ENCODE results near the gene ZFP57.

Gene ZFP57

DNA sequence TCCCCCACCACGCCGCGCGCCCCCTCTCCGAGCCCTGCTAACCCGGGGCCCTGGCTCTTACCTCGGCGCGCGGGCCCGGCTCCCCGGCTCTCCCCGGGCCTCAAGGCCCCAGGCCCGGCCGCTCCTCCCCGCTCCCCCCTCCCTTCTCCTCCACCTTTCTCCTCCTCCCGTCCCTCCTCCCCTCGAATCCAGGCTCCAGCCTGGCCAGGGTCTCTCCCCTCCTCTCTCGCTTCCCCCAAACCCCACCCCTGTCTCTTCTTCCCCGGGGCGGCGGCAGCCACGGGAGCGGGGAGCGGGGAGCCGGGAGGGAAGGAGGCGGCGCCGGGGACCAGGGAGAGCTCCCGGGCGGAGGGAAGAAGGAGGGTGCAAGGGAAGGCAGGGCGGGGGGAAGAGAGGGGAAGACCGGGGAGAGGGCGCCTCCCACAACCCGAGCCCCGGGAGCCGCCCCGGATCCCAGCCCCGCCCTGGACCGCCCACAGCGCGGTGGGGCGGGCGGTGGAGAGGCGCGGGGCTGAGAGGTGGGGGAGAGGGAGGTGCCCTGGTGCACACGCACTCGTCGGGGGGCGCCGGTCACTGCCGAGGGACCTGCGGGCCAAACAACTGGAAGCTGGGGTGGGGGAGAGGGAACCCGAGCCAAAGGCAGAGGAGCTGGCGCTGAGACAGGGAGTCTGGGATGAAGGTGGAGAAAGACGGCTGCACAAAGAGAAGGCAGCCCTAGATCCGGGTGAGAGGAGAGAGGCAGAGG lies 48.0 kb downstream of the ZFP57 start, which contains the start of gene GABBR1:
Gene GABBR1 (minus strand): TSS at position 395 of the 745 bp plus-strand sequence. CDS start 798 bp downstream, outside the sequence.
- H3K27ac ChIP-seq = peak within 1 kb of the TSS; percentile 64; the same call in 1 of the 2 replicates
- H3K4me3 ChIP-seq = peak within 1 kb of the TSS; percentile 95
- H3K36me3 ChIP-seq (ENCODE audit: insufficient read depth, low read length) = no peaks in the 10 kb centered on the region
- H3K9ac ChIP-seq (ENCODE audit: insufficient read length) = peak within 1 kb of the TSS; percentile 76
- DNase-seq (ENCODE audit: low read depth, low spot score) = no peak
- TF ChIP-seq POLR2AphosphoS5 (IDR thresholded peaks at IDR 0.05; ENCODE audit: borderline replicate concordance, low read depth, low read length) (peak; percentile 79), EZH2 (IDR thresholded peaks at IDR 0.05) (no peak)
- no peaks in the 10 kb centered on the region for H3K9me3 ChIP-seq (ENCODE audit: low read depth, low read length)

DNA sequence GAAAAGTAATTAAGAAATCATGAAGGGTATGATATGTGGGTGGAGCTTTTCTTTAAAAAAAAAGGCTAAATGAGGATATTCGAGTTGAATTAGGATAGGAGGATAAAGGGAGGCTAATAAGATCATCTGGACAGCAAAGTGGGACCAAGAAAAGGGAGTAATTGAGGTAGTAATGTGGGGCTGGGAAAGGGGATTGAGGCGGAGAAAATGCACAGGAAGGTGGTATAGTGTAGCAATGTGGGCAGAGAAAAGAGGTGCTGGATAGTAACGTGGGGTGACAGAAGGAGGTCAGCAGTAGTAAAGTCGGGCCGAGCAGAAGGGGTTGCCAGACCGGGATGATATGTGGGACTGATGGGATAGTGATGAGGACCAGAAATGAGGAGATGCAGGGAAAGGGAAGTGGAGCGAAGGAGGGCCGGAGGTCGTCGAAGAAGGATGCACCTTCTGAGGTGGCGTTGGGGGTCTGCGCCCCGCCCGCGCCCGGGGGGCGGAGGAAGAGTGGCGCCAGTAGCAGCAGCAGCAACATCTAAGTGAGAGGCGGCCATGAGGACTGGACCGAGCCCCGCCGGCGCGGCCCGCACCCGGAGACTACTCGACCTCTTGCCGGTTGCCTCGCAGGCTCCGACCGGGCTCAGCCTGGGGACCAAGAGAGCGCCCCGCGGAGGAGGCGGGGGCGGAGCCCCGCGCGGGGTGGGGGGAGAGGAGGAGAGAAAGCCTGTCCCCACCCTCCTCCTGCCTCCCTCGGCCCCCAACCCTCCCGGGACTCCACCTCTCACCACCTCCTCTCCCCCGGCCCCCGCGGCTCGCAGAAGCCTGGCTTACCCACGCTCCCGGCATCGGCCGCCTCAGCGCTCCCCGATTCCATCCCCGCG lies 48.9 kb downstream of the ZFP57 start:
- H3K9me3 ChIP-seq (ENCODE audit: low read depth, low read length) = no peaks in the 10 kb centered on the region
- peak overlapping the region; percentile 95 for H3K4me3 ChIP-seq
- DNase-seq (ENCODE audit: low read depth, low spot score) = no peak
- no peaks in the 10 kb centered on the region for H3K36me3 ChIP-seq (ENCODE audit: insufficient read depth, low read length)
- TF ChIP-seq FOXP2 (optimal IDR thresholded peaks at IDR 0.05; ENCODE audit: control extremely low read depth, extremely low read length, insufficient read depth) (no peak), POLR2AphosphoS5 (IDR thresholded peaks at IDR 0.05; ENCODE audit: borderline replicate concordance, low read depth, low read length) (peak; percentile 43; the same call in 1 of the 2 replicates), EZH2 (IDR thresholded peaks at IDR 0.05) (no peak)
- peak overlapping the region; percentile 71 for H3K9ac ChIP-seq (ENCODE audit: insufficient read length)
- H3K27ac ChIP-seq = peak overlapping the region; percentile 25; the same call in 1 of the 2 replicates

DNA sequence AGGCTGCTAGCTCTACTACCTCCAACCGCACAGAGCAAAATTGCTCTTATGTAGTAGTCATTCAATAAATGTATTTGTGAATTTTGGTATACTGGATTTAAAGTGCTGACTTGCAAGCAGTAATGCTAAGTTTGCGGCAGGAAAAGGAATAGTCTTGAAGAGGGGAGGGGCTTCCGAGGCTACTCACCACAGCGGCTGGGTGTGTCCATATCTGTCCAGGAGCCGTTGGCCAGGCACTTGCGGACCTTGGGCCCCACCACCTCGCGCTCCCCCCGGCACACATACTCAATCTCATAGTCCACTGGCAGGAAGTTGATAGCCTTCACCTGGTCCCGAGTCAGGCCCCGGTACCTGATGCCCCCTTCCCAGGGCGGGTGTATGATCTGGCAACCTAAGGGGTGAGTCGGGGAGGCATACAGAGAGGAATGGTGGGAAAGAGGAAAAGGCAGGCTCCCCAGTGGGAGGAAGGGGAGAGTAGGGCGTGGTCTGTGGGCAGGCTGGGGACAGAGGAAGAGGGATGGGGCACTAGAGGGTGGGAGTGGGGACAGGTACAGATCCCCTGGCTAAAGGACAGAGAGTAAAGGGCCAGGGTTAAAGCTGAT lies 49.6 kb downstream of the ZFP57 start:
- Histone ChIP-seq H3K9ac (ENCODE audit: insufficient read length) (no peak overlapping the region), H3K27ac (no peak overlapping the region), H3K4me3 (0 out of 2 replicates have a peak overlapping the region, but pooled peaks have one; percentile 95), H3K9me3 (ENCODE audit: low read depth, low read length) (no peaks in the 10 kb centered on the region), H3K36me3 (ENCODE audit: insufficient read depth, low read length) (no peaks in the 10 kb centered on the region)
- TF ChIP-seq FOXP2 (optimal IDR thresholded peaks at IDR 0.05; ENCODE audit: control extremely low read depth, extremely low read length, insufficient read depth) = no peak
- no peak for TF ChIP-seq POLR2AphosphoS5 (IDR thresholded peaks at IDR 0.05; ENCODE audit: borderline replicate concordance, low read depth, low read length)
- TF ChIP-seq EZH2 (IDR thresholded peaks at IDR 0.05) = no peak
- no peak for DNase-seq (ENCODE audit: low read depth, low spot score)

DNA sequence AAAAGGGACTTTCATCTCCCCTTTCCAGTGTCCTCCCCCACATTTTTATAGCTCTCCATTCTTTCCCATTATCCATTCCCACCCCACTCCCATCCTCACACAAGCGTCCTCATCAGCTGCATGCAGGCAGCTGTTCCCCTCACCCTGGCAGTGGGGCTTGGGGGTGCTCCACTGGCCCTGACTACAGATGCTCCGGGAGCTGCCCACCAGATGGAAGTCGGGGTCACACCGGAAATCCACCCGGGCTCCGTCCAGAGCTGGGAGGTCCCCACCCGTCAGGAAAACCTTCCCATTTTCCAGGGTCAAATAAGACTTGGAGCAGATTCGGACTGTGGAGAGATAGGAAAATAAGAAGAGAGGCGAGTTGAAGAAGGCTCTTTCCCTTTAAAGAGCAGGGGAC lies 50.6 kb downstream of the ZFP57 start:
- H3K27ac ChIP-seq = no peak overlapping the region
- DNase-seq (ENCODE audit: low read depth, low spot score) = no peak
- H3K9me3 ChIP-seq (ENCODE audit: low read depth, low read length) = no peaks in the 10 kb centered on the region
- H3K9ac ChIP-seq (ENCODE audit: insufficient read length) = no peak overlapping the region
- TF ChIP-seq EZH2 (IDR thresholded peaks at IDR 0.05) (no peak), FOXP2 (optimal IDR thresholded peaks at IDR 0.05; ENCODE audit: control extremely low read depth, extremely low read length, insufficient read depth) (no peak), POLR2AphosphoS5 (IDR thresholded peaks at IDR 0.05; ENCODE audit: borderline replicate concordance, low read depth, low read length) (no peak)
- H3K4me3 ChIP-seq = no peak overlapping the region
- no peaks in the 10 kb centered on the region for H3K36me3 ChIP-seq (ENCODE audit: insufficient read depth, low read length)

DNA sequence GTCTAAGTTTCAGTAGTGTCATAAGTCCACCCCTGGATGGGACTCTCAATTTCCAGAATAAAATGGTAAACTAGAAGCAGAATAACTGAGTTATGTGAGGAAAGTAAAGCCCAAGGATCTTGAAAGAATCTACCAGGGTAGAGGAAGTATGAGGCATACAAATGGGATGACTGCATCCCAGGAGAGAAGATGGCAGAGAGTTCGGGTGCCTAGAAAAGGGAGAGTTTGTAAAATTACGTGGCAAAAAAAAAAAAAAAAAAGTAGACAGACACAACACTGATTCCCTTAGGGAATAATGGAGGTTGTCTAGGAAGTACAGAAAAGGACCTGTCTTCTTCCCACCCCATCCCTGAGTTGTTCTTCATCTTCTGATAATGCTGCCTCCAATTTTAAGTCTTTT lies 51.4 kb downstream of the ZFP57 start:
- Histone ChIP-seq H3K27ac (no peak overlapping the region), H3K4me3 (peak overlapping the region; percentile 86), H3K36me3 (ENCODE audit: insufficient read depth, low read length) (no peaks in the 10 kb centered on the region), H3K9ac (ENCODE audit: insufficient read length) (no peak overlapping the region), H3K9me3 (ENCODE audit: low read depth, low read length) (no peaks in the 10 kb centered on the region)
- no peak for TF ChIP-seq POLR2AphosphoS5 (IDR thresholded peaks at IDR 0.05; ENCODE audit: borderline replicate concordance, low read depth, low read length)
- TF ChIP-seq EZH2 (IDR thresholded peaks at IDR 0.05) = no peak
- no peak for TF ChIP-seq FOXP2 (optimal IDR thresholded peaks at IDR 0.05; ENCODE audit: control extremely low read depth, extremely low read length, insufficient read depth)
- no peak for DNase-seq (ENCODE audit: low read depth, low spot score)

DNA sequence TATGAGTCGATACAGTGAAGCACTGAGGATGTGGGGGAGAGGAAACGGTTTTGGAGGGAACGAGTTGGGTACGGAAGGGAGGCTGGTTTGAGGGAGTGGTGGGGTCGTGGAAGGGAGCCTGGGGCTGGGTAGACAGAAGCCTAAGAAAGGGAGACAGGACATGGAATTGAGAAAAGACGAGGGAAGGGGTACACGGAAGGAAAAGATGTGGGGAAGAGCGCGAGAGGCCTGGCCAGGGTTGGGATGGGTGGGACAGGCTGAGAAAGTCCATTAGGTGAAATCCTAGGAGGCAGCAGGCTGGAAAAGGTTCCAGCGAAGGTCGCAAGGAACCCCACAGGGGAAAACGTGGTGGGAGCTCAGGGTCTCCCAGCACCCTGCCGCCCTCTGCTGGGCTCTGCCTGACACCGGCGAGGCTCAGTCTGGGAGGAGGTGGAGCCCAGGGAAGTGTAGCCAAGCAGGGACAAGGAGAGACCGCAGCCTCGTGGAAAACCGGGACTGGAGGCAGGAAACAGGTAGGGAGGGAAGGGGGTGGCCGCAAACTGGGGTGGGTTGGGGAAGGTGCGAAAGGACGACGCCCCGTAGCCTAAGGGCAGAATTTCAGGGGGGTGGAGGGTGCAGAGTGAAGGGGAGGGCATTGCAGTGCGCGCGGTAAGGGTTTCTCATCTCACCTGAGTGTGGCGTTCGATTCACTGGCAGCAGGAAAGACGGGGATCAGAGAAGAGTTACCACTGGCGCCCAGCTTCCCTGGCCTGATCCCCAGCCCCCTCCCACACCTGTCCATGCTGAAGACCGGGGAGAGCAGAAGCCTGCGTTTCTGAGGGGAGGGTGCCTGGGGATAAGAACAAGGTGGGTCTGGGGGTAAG lies 52.3 kb downstream of the ZFP57 start:
- no peaks in the 10 kb centered on the region for H3K9me3 ChIP-seq (ENCODE audit: low read depth, low read length)
- no peaks in the 10 kb centered on the region for H3K36me3 ChIP-seq (ENCODE audit: insufficient read depth, low read length)
- H3K27ac ChIP-seq = no peak overlapping the region
- H3K4me3 ChIP-seq = peak overlapping the region; percentile 86
- no peak for TF ChIP-seq EZH2 (IDR thresholded peaks at IDR 0.05)
- no peak; the same call in 1 of the 2 replicates for TF ChIP-seq POLR2AphosphoS5 (IDR thresholded peaks at IDR 0.05; ENCODE audit: borderline replicate concordance, low read depth, low read length)
- TF ChIP-seq FOXP2 (optimal IDR thresholded peaks at IDR 0.05; ENCODE audit: control extremely low read depth, extremely low read length, insufficient read depth) = no peak
- peak overlapping the region; percentile 62 for H3K9ac ChIP-seq (ENCODE audit: insufficient read length)
- DNase-seq (ENCODE audit: low read depth, low spot score) = no peak

DNA sequence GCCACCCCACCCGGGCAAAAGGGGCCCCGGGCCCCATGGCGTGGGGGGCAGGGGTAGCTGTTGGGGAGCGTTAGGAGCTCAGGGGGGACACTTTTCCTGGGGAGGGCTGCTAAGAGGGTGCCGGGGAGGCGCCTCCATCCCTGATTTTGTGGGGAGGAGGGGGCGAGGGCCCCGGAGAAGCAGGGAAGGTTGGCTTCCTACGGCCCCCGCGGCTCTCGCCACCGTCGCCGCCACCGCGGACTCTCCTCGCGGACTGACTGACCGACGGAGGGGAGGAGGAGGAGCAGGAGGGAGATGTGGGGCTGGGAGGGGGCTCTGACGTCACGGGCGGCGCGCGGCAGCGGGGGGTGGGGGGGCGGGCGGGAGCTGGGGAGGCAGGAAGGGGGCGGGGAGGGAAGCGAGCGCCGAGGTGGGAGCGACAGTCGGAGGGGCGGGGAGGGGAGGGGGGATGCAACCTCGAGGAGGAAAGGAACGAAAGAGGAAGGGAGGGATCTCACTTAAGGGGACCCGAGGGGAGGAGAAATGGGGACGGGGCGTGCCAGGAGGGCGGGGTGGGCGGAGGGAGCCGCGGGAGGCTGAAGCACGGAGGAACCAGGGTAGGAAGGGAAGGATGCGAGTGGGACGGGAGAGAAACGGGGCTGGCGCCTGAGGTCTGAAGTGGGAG lies 53.1 kb downstream of the ZFP57 start:
- no peak overlapping the region for H3K27ac ChIP-seq
- DNase-seq (ENCODE audit: low read depth, low spot score) = no peak
- H3K4me3 ChIP-seq = peak overlapping the region; percentile 86
- TF ChIP-seq FOXP2 (optimal IDR thresholded peaks at IDR 0.05; ENCODE audit: control extremely low read depth, extremely low read length, insufficient read depth) (no peak), POLR2AphosphoS5 (IDR thresholded peaks at IDR 0.05; ENCODE audit: borderline replicate concordance, low read depth, low read length) (peak; percentile 59; the same call in 1 of the 2 replicates), EZH2 (IDR thresholded peaks at IDR 0.05) (no peak)
- no peaks in the 10 kb centered on the region for H3K9me3 ChIP-seq (ENCODE audit: low read depth, low read length)
- H3K9ac ChIP-seq (ENCODE audit: insufficient read length) = peak overlapping the region; percentile 62
- H3K36me3 ChIP-seq (ENCODE audit: insufficient read depth, low read length) = peaks cover 2% of the 10 kb centered on the region; the same call in 1 of the 2 replicates

All from SK-N-MC (cell line).